Measurements from ENCODE around the gene HLA-DRB1. TPM values are rescaled to one million over a fixed set of nuclear protein-coding genes. Genes with fewer than 3 reads are reported as not detected.
"Not testable (repeated sequence)": the region's sequence is repeated elsewhere in the genome, so short reads cannot be mapped to it uniquely, and the experiment has no call there.

The HLA-DRB1 gene
- total and polyA plus RNA-seq, 3 experiments from 2014 or later: 24.7 to 56.0 (median 26.1) TPM

DNA sequence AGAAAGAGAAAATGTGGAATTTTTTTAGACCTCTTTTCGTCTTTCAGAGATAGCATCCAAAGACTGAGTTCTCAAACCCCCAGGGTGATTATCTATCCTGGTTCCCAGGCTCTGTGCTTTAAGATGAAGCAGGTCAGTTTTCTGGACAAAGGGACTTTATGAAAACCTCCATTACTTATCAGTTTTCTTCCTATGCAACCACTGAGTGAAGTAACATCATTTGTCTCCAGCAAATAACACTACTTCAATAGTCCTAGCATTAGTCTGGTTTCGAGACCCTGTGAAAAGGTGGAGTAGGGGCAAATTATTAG lies 18.3 kb upstream of the HLA-DRB1 start:
- DNase-seq: no peak
- Mint-ChIP-seq H3K4me3 (no peak overlapping the region), H3K9me3 (peaks cover 0 to 9% (median 0%) of the 10 kb centered on the region in 5 donors), H3K4me1 (peaks cover 13 to 18% (median 14%) of the 10 kb centered on the region in 3 donors), H3K27me3 (no peaks in the 10 kb centered on the region), H3K36me3 (no peaks in the 10 kb centered on the region), H3K27ac (peak overlapping the region in 4 of 8 donors; percentile 87 to 89 (median 88))
- no peak overlapping the region for H3K27ac ChIP-seq (ENCODE audit: low read depth, low read length)
- H3K4me3 ChIP-seq (ENCODE audit: low read length): no peak overlapping the region
- no peaks in the 10 kb centered on the region for H3K9me3 ChIP-seq (ENCODE audit: low read length)
- CTCF ChIA-PET: no interaction called here
- POLR2A ChIA-PET: no interaction called here
- H3K4me1 ChIP-seq (ENCODE audit: insufficient read depth, low read length): peaks cover 17% of the 10 kb centered on the region
- no peaks in the 10 kb centered on the region for H3K27me3 ChIP-seq (ENCODE audit: insufficient read depth, low read length, poor library complexity, severe bottlenecking)
- no peaks in the 10 kb centered on the region for H3K36me3 ChIP-seq (ENCODE audit: insufficient read depth, low read length)

DNA sequence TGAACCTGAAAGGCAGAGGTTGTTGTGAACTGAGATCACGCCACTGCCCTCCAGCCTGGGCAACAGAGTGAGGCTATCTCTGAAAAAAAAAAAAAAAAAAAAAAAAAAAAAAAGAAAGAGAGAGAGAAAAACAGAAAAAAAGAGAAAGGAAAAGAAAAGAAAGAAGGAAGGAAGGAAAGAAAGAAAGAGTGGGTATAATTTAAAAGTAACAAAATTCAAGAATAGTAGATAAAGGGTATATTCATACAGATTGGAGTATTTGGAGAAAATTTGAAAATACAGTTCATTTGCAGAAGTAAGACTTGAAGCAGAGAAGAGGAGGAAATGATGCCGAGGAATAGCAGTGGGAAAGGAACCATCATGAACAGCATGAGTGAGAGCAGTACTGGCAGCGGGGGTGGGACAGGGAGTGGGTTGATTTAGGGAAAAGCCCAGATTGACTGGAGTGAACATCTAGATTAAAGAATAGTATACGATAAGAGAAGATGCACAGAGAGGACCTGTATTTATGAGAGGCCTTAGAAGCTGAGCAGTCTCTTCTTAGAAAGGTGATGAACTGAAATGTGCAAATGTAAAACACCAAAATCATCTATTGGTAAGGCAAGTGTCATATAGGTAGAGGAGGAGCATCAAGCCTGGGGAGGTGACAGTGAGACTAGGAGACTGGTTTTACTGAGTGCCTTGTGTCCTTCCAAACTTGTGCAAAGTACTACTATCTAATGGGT lies 17.8 kb upstream of the HLA-DRB1 start:
- Mint-ChIP-seq H3K4me3 (no peak overlapping the region), H3K27me3 (no peaks in the 10 kb centered on the region), H3K9me3 (peaks cover 0 to 13% (median 0%) of the 10 kb centered on the region in 5 donors), H3K4me1 (peaks cover 17 to 23% (median 18%) of the 10 kb centered on the region in 3 donors), H3K36me3 (peaks cover 0 to 4% (median 0%) of the 10 kb centered on the region in 3 donors), H3K27ac (peak overlapping the region in 5 of 8 donors; percentile 39 to 89 (median 88))
- POLR2A ChIA-PET: no interaction called here
- Histone ChIP-seq H3K27me3 (ENCODE audit: insufficient read depth, low read length, poor library complexity, severe bottlenecking) (no peaks in the 10 kb centered on the region), H3K4me3 (ENCODE audit: low read length) (no peak overlapping the region), H3K36me3 (ENCODE audit: insufficient read depth, low read length) (no peaks in the 10 kb centered on the region), H3K4me1 (ENCODE audit: insufficient read depth, low read length) (peaks cover 17% of the 10 kb centered on the region), H3K27ac (ENCODE audit: low read depth, low read length) (no peak overlapping the region), H3K9me3 (ENCODE audit: low read length) (no peaks in the 10 kb centered on the region)
- CTCF ChIA-PET: no interaction called here
- DNase-seq: no peak

DNA sequence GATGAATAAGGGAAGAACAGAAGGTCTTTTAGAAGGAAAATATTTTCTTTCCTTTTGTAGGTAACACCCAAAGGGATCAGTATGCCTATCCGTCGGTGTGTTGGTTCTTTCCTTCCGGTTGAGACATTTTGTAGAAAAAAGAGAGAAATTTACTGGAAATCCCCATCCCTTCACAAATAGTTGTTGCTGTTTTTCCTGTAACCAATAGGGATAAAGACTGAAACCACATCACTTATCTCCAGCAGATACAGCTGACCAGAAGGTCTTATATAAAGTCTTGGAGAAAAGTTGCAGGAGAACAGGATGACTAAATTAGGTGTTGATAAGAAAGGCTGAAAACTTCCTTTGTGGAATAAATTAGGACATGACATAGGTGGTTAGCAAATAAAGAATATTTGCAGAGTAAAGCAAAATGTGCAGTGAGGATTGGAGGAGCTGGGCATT lies 14.8 kb upstream of the HLA-DRB1 start:
- CTCF ChIA-PET: no interaction called here
- Histone ChIP-seq H3K9me3 (ENCODE audit: low read length) (no peaks in the 10 kb centered on the region), H3K4me1 (ENCODE audit: insufficient read depth, low read length) (peaks cover 9% of the 10 kb centered on the region), H3K27me3 (ENCODE audit: insufficient read depth, low read length, poor library complexity, severe bottlenecking) (no peaks in the 10 kb centered on the region), H3K36me3 (ENCODE audit: insufficient read depth, low read length) (no peaks in the 10 kb centered on the region), H3K27ac (ENCODE audit: low read depth, low read length) (no peak overlapping the region), H3K4me3 (ENCODE audit: low read length) (no peak overlapping the region)
- peaks cover 18 to 22% (median 19%) of the 10 kb centered on the region in 3 donors for H3K4me1 Mint-ChIP-seq
- H3K36me3 Mint-ChIP-seq: peaks cover 0 to 7% (median 0%) of the 10 kb centered on the region in 3 donors
- DNase-seq: no peak
- H3K27me3 Mint-ChIP-seq: no peaks in the 10 kb centered on the region
- peak overlapping the region in 5 of 7 donors; percentile 48 to 80 (median 70) for H3K4me3 Mint-ChIP-seq
- peaks cover 0 to 13% (median 0%) of the 10 kb centered on the region in 5 donors for H3K9me3 Mint-ChIP-seq
- H3K27ac Mint-ChIP-seq: peak overlapping the region; percentile 16 to 93 (median 79)
- POLR2A ChIA-PET: no interaction called here

DNA sequence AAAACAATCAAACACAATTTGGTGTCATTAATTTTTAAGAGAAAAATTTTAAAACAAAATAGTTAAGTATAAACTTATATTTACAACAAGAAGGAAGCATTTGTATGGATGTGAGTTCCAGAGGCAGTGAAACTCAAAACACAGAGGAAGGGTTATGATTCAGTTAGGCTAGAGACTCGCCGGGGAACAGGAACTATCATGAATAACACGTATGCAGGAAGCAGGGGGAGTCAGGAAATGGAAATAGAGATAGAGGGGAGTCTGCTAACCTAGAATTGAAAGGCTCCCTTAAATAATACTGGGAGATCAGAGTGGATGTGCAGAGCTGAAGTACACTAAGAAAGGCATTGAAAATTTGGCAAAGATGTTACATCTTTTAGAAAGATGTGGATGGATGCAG lies 14.2 kb upstream of the HLA-DRB1 start:
- Histone ChIP-seq H3K27ac (ENCODE audit: low read depth, low read length) (no peak overlapping the region), H3K36me3 (ENCODE audit: insufficient read depth, low read length) (no peaks in the 10 kb centered on the region), H3K9me3 (ENCODE audit: low read length) (no peaks in the 10 kb centered on the region), H3K4me3 (ENCODE audit: low read length) (no peak overlapping the region), H3K27me3 (ENCODE audit: insufficient read depth, low read length, poor library complexity, severe bottlenecking) (no peaks in the 10 kb centered on the region), H3K4me1 (ENCODE audit: insufficient read depth, low read length) (peaks cover 9% of the 10 kb centered on the region)
- peaks cover 0 to 13% (median 0%) of the 10 kb centered on the region in 5 donors for H3K9me3 Mint-ChIP-seq
- POLR2A ChIA-PET: no interaction called here
- CTCF ChIA-PET: no interaction called here
- H3K4me3 Mint-ChIP-seq: peak overlapping the region in 6 of 7 donors; percentile 2 to 80 (median 64)
- H3K27ac Mint-ChIP-seq: peak overlapping the region in 7 of 8 donors; percentile 16 to 93 (median 79)
- peaks cover 0 to 10% (median 0%) of the 10 kb centered on the region in 3 donors for H3K36me3 Mint-ChIP-seq
- DNase-seq: no peak
- peaks cover 18 to 22% (median 19%) of the 10 kb centered on the region in 3 donors for H3K4me1 Mint-ChIP-seq
- no peaks in the 10 kb centered on the region for H3K27me3 Mint-ChIP-seq

DNA sequence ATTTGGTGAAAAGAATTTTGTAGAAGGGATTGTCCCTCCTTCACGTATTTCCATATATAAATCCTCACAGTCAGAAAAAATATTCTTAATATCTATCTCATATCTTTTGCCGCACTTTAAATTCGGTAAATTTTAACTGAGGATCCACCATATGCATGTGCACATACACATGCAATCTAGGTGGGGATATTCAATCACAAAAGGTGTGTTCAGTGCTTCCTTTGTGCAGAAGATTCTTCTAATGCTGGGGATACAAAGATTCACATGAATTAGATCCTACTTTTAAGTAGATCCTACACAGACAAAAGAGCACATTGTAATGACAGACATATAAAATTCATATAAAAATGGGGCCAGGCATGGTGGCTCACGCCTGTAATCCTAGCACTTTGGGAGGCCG lies 13.6 kb upstream of the HLA-DRB1 start:
- H3K27me3 ChIP-seq (ENCODE audit: insufficient read depth, low read length, poor library complexity, severe bottlenecking): no peaks in the 10 kb centered on the region
- no peak overlapping the region for H3K4me3 ChIP-seq (ENCODE audit: low read length)
- H3K9me3 ChIP-seq (ENCODE audit: low read length): no peaks in the 10 kb centered on the region
- peaks cover 9% of the 10 kb centered on the region for H3K4me1 ChIP-seq (ENCODE audit: insufficient read depth, low read length)
- POLR2A ChIA-PET: no interaction called here
- Mint-ChIP-seq H3K27me3 (no peaks in the 10 kb centered on the region), H3K4me1 (peaks cover 18 to 22% (median 19%) of the 10 kb centered on the region in 3 donors), H3K36me3 (peaks cover 0 to 15% (median 0%) of the 10 kb centered on the region in 3 donors), H3K9me3 (peaks cover 0 to 13% (median 0%) of the 10 kb centered on the region in 5 donors), H3K27ac (peak overlapping the region in 2 of 8 donors; percentile 37 to 48), H3K4me3 (no peak overlapping the region)
- no peak overlapping the region for H3K27ac ChIP-seq (ENCODE audit: low read depth, low read length)
- H3K36me3 ChIP-seq (ENCODE audit: insufficient read depth, low read length): no peaks in the 10 kb centered on the region
- CTCF ChIA-PET: no interaction called here
- no peak for DNase-seq

DNA sequence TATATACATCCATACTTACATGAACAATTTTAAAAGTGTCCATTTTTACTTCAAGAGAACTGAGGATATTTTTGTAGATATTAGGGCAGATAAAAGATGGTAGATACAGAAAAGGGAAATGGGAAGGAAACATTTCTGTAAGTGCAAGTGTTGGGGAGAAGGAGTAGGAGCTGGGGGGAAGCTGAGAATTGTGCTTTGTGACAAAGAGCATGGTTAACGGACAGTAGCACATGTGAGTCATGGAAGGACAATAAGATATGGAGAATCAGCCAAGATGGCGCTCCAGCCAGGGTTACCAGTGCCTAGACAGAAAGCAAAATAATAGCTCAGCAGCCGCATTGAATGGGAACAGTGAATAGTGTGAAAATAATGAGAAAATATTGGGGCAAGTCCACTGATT lies 12.7 kb upstream of the HLA-DRB1 start:
- Mint-ChIP-seq H3K27ac (peak overlapping the region in 3 of 8 donors; percentile 27 to 61 (median 49)), H3K4me1 (peaks cover 18 to 22% (median 19%) of the 10 kb centered on the region in 3 donors), H3K9me3 (peaks cover 0 to 13% (median 0%) of the 10 kb centered on the region in 5 donors), H3K27me3 (no peaks in the 10 kb centered on the region), H3K36me3 (peaks cover 0 to 15% (median 0%) of the 10 kb centered on the region in 3 donors), H3K4me3 (no peak overlapping the region)
- no peak for DNase-seq
- no peaks in the 10 kb centered on the region for H3K9me3 ChIP-seq (ENCODE audit: low read length)
- no peak overlapping the region for H3K4me3 ChIP-seq (ENCODE audit: low read length)
- H3K27me3 ChIP-seq (ENCODE audit: insufficient read depth, low read length, poor library complexity, severe bottlenecking): no peaks in the 10 kb centered on the region
- ChIA-PET CTCF (no interaction called here), POLR2A (no interaction called here)
- no peaks in the 10 kb centered on the region for H3K36me3 ChIP-seq (ENCODE audit: insufficient read depth, low read length)
- no peak overlapping the region for H3K27ac ChIP-seq (ENCODE audit: low read depth, low read length)
- H3K4me1 ChIP-seq (ENCODE audit: insufficient read depth, low read length): peaks cover 9% of the 10 kb centered on the region

DNA sequence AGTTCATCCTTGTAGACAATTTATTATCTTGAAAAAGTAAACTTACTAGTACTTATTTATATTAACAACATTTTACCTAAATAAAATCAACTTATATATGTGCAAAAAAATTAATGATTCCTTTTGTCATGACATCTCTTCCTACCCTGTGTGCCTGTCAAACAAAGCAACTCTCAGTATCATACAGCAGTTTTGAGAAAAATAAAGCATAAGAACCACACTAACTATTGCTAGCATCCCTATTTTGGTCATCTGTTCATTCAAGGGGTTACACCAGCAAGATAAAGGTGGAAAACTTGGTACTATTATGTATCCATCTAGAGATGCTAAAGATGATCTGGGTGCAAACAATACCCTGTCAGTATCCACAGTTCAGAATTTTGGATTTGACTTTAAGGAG lies 7.4 kb upstream of the HLA-DRB1 start:
- Histone ChIP-seq H3K27ac (ENCODE audit: low read depth, low read length) (no peak overlapping the region), H3K4me1 (ENCODE audit: insufficient read depth, low read length) (no peaks in the 10 kb centered on the region), H3K9me3 (ENCODE audit: low read length) (no peaks in the 10 kb centered on the region), H3K4me3 (ENCODE audit: low read length) (no peak overlapping the region), H3K27me3 (ENCODE audit: insufficient read depth, low read length, poor library complexity, severe bottlenecking) (no peaks in the 10 kb centered on the region), H3K36me3 (ENCODE audit: insufficient read depth, low read length) (no peaks in the 10 kb centered on the region)
- POLR2A ChIA-PET: no interaction called here
- Mint-ChIP-seq H3K36me3 (peaks cover 0 to 8% (median 0%) of the 10 kb centered on the region in 3 donors), H3K27ac (peak overlapping the region in 1 of 8 donors; percentile 21), H3K9me3 (peaks cover 0 to 2% (median 0%) of the 10 kb centered on the region in 5 donors), H3K4me3 (no peak overlapping the region), H3K4me1 (no peaks in the 10 kb centered on the region), H3K27me3 (no peaks in the 10 kb centered on the region)
- no peak for DNase-seq
- CTCF ChIA-PET: no interaction called here

DNA sequence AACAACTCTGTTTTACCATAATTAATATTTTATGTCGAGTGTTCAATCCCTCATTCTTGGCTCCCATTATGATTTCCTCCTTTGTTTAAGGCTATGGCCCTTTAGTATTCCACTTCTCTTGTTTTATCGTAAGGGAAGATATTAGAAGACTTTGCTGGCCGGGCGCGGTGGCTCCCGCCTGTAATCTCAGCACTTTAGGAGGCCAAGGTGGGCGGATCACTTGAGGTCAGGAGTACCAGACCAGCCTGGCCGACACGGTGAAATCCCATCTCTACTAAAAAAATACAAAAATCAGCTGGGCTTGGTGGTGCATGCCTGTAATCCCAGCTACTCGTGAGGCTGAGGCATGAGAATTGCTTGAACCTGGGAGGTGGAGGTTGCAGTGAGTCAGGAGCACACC lies 1.1 kb upstream of the HLA-DRB1 start:
- H3K4me1 Mint-ChIP-seq: peaks cover 22 to 39% (median 38%) of the 10 kb centered on the region in 3 donors
- H3K36me3 ChIP-seq (ENCODE audit: insufficient read depth, low read length); H3K4me3 Mint-ChIP-seq; H3K27me3 Mint-ChIP-seq; H3K9me3 ChIP-seq (ENCODE audit: low read length); H3K4me1 ChIP-seq (ENCODE audit: insufficient read depth, low read length); H3K27me3 ChIP-seq (ENCODE audit: insufficient read depth, low read length, poor library complexity, severe bottlenecking); H3K4me3 ChIP-seq (ENCODE audit: low read length); DNase-seq; POLR2A ChIA-PET; H3K27ac Mint-ChIP-seq; H3K9me3 Mint-ChIP-seq; CTCF ChIA-PET; H3K36me3 Mint-ChIP-seq; H3K27ac ChIP-seq (ENCODE audit: low read depth, low read length): not testable (repeated sequence)
